Subcutaneous abdominal adipose tissue (tissue), 5 donors: ENCODE data around the gene SNCAIP.
A peak's percentile ranks its signal among the peaks of the same experiment; 100 is the strongest.
"Not testable (repeated sequence)": the region's sequence is repeated elsewhere in the genome, so short reads cannot be mapped to it uniquely, and the experiment has no call there.

Experiments
- H3K27ac ChIP-seq: one replicate; pipeline ENCODE4 v1.7.0; 2013; ENCODE audit warnings: low read depth, mild to moderate bottlenecking, inconsistent platforms, low read length, moderate library complexity
- H3K27me3 ChIP-seq, 5 donors: one replicate each; pipeline ENCODE4 v1.7.0; 2013; ENCODE audit warnings: low read length in 5 of 5, inconsistent platforms in 1 of 5; ENCODE audit not compliant: control insufficient read depth in 5 of 5, insufficient read depth in 4 of 5
- H3K36me3 ChIP-seq, 5 donors: one replicate each; pipeline ENCODE4 v1.7.0; 2013; ENCODE audit warnings: low read length in 5 of 5; ENCODE audit not compliant: control insufficient read depth in 5 of 5, insufficient read depth in 5 of 5
- H3K4me1 ChIP-seq, 5 donors: one replicate each; pipeline ENCODE4 v1.7.0; 2013; ENCODE audit warnings: low read length in 5 of 5, mild to moderate bottlenecking in 3 of 5, moderate library complexity in 1 of 5; ENCODE audit not compliant: control insufficient read depth in 5 of 5, insufficient read depth in 5 of 5
- H3K4me3 ChIP-seq, 5 donors: one replicate each; pipeline ENCODE4 v1.7.0; 2013; ENCODE audit warnings: low read length in 5 of 5, low read depth in 1 of 5
- H3K9ac ChIP-seq, 5 donors: one replicate each; pipeline ENCODE4 v1.7.0; 2013; ENCODE audit warnings: low read length in 5 of 5, mild to moderate bottlenecking in 4 of 5, moderate library complexity in 3 of 5
- H3K9me3 ChIP-seq, 5 donors: one replicate each; pipeline ENCODE4 v1.7.0; 2013; ENCODE audit warnings: low read length in 5 of 5; ENCODE audit not compliant: control insufficient read depth in 5 of 5
- donor health status: healthy.
- donor health status: healthy.
- donor health status: healthy.
- donor health status: healthy.
- donor health status: healthy.

SNCAIP gene

GRCh38 chr5:122371511-122372151, 59.6 kb downstream of the SNCAIP start:
- no peak overlapping the region for H3K9ac ChIP-seq
- peaks cover 0 to 2% (median 0%) of the 10 kb centered on the region in 5 donors for H3K4me1 ChIP-seq
- H3K27ac ChIP-seq: no peak overlapping the region
- H3K27me3 ChIP-seq: no peaks in the 10 kb centered on the region
- no peaks in the 10 kb centered on the region for H3K36me3 ChIP-seq
- H3K4me3 ChIP-seq: no peak overlapping the region
- no peaks in the 10 kb centered on the region for H3K9me3 ChIP-seq

- H3K4me3 ChIP-seq: no peak overlapping the region
- no peaks in the 10 kb centered on the region for H3K36me3 ChIP-seq
- H3K27ac ChIP-seq: no peak overlapping the region
- peaks cover 0 to 8% (median 0%) of the 10 kb centered on the region in 5 donors for H3K4me1 ChIP-seq
- no peaks in the 10 kb centered on the region for H3K27me3 ChIP-seq
- no peaks in the 10 kb centered on the region for H3K9me3 ChIP-seq
- no peak overlapping the region for H3K9ac ChIP-seq
Measured at GRCh38 chr5:122374110-122374509, 62.1 kb downstream of the SNCAIP start.

GRCh38 chr5:122375801-122376200, 63.8 kb downstream of the SNCAIP start:
- H3K27me3 ChIP-seq: no peaks in the 10 kb centered on the region
- H3K4me3 ChIP-seq: no peak overlapping the region
- H3K9me3 ChIP-seq: no peaks in the 10 kb centered on the region
- no peaks in the 10 kb centered on the region for H3K36me3 ChIP-seq
- no peak overlapping the region for H3K9ac ChIP-seq
- H3K4me1 ChIP-seq: peaks cover 0 to 8% (median 0%) of the 10 kb centered on the region in 5 donors
- no peak overlapping the region for H3K27ac ChIP-seq

- no peak overlapping the region for H3K4me3 ChIP-seq
- H3K27ac ChIP-seq: no peak overlapping the region
- H3K9ac ChIP-seq: no peak overlapping the region
- no peaks in the 10 kb centered on the region for H3K27me3 ChIP-seq
- no peaks in the 10 kb centered on the region for H3K36me3 ChIP-seq
- H3K4me1 ChIP-seq: peaks cover 0 to 8% (median 0%) of the 10 kb centered on the region in 5 donors
- no peaks in the 10 kb centered on the region for H3K9me3 ChIP-seq
Measured at GRCh38 chr5:122376250-122376649, 64.2 kb downstream of the SNCAIP start.

- peaks cover 0 to 8% (median 0%) of the 10 kb centered on the region in 5 donors for H3K4me1 ChIP-seq
- H3K27ac ChIP-seq: no peak overlapping the region
- H3K9ac ChIP-seq: no peak overlapping the region
- H3K27me3 ChIP-seq: no peaks in the 10 kb centered on the region
- no peaks in the 10 kb centered on the region for H3K9me3 ChIP-seq
- H3K4me3 ChIP-seq: no peak overlapping the region
- H3K36me3 ChIP-seq: no peaks in the 10 kb centered on the region
Measured at GRCh38 chr5:122377026-122377425, 65.0 kb downstream of the SNCAIP start.

- H3K27me3 ChIP-seq, H3K9me3 ChIP-seq, H3K36me3 ChIP-seq, H3K27ac ChIP-seq, H3K9ac ChIP-seq, H3K4me3 ChIP-seq: not testable (repeated sequence)
- peaks cover 0 to 18% (median 3%) of the 10 kb centered on the region in 5 donors for H3K4me1 ChIP-seq
Measured at GRCh38 chr5:122382938-122383337, 70.9 kb downstream of the SNCAIP start.

- Histone ChIP-seq H3K27ac (no peak overlapping the region), H3K4me1 (peaks cover 0 to 18% (median 3%) of the 10 kb centered on the region in 5 donors)
Measured at GRCh38 chr5:122384739-122385235, 72.8 kb downstream of the SNCAIP start.

GRCh38 chr5:122385286-122385685, 73.2 kb downstream of the SNCAIP start:
- Histone ChIP-seq H3K9me3 (no peaks in the 10 kb centered on the region), H3K4me1 (peaks cover 0 to 18% (median 3%) of the 10 kb centered on the region in 5 donors), H3K9ac (no peak overlapping the region), H3K27me3 (no peaks in the 10 kb centered on the region), H3K27ac (peak overlapping the region; percentile 2), H3K4me3 (no peak overlapping the region), H3K36me3 (no peaks in the 10 kb centered on the region)

More at GRCh38 chr5:122384739-122385235, 72.8 kb downstream of the SNCAIP start:
- H3K9me3 ChIP-seq: no peaks in the 10 kb centered on the region
- H3K27me3 ChIP-seq: no peaks in the 10 kb centered on the region
- H3K36me3 ChIP-seq: no peaks in the 10 kb centered on the region
- no peak overlapping the region for H3K9ac ChIP-seq
- no peak overlapping the region for H3K4me3 ChIP-seq

- Histone ChIP-seq H3K36me3 (no peaks in the 10 kb centered on the region), H3K27ac (peak overlapping the region; percentile 2), H3K27me3 (no peaks in the 10 kb centered on the region), H3K4me3 (no peak overlapping the region), H3K9me3 (no peaks in the 10 kb centered on the region), H3K4me1 (peaks cover 0 to 18% (median 3%) of the 10 kb centered on the region in 5 donors), H3K9ac (no peak overlapping the region)
Measured at GRCh38 chr5:122385808-122386207, 73.8 kb downstream of the SNCAIP start.

- no peak overlapping the region for H3K9ac ChIP-seq
- H3K4me3 ChIP-seq: no peak overlapping the region
- H3K27ac ChIP-seq: no peak overlapping the region
- peaks cover 0 to 21% (median 6%) of the 10 kb centered on the region in 5 donors for H3K4me1 ChIP-seq
- no peaks in the 10 kb centered on the region for H3K9me3 ChIP-seq
- no peaks in the 10 kb centered on the region for H3K36me3 ChIP-seq
- H3K27me3 ChIP-seq: no peaks in the 10 kb centered on the region
Measured at GRCh38 chr5:122390154-122390553, 78.1 kb downstream of the SNCAIP start.
